ENCODE measurements around the gene GCG.

DNA sequence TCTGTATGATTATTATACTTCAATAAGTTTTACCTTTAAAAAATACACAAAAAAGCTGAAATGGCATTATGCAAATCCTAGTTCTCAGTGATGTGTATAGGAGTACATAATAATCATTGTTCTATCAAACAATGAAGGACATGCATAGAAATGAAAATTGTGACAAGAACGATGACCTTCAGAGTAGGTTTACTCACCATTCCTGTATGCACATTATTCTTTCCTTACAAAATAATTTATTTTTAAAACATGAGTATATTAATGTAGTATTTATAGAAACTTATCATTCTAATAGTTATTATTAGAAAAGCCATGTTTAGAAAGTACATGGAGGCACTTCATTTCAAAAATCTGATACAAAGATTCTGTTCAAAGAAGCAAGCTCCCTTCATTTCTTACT, 45.3 kb downstream of the GCG start:
- no peak for TF ChIP-seq POLR2AphosphoS5 (IDR thresholded peaks at IDR 0.05)
- TF ChIP-seq, protein P1, sequence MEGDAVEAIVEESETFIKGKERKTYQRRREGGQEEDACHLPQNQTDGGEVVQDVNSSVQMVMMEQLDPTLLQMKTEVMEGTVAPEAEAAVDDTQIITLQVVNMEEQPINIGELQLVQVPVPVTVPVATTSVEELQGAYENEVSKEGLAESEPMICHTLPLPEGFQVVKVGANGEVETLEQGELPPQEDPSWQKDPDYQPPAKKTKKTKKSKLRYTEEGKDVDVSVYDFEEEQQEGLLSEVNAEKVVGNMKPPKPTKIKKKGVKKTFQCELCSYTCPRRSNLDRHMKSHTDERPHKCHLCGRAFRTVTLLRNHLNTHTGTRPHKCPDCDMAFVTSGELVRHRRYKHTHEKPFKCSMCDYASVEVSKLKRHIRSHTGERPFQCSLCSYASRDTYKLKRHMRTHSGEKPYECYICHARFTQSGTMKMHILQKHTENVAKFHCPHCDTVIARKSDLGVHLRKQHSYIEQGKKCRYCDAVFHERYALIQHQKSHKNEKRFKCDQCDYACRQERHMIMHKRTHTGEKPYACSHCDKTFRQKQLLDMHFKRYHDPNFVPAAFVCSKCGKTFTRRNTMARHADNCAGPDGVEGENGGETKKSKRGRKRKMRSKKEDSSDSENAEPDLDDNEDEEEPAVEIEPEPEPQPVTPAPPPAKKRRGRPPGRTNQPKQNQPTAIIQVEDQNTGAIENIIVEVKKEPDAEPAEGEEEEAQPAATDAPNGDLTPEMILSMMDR (IDR thresholded peaks at IDR 0.05) = no peak
- no peak for TF ChIP-seq POLR2A (IDR thresholded peaks at IDR 0.05)

Data from sigmoid colon (tissue), 4 donors.